ENCODE results near the gene WDR7.

WDR7 gene

GRCh38 chr18:56934906-56935305, 283.7 kb downstream of the WDR7 start:
- no peak for DNase-seq (ENCODE audit: insufficient read length, low spot score)
- TF ChIP-seq CTCF (IDR thresholded peaks at IDR 0.05; ENCODE audit: insufficient read depth, missing control alignments) = no peak
- no peak for FAIRE-seq

GRCh38 chr18:56935434-56936040, 284.4 kb downstream of the WDR7 start:
- TF ChIP-seq CTCF (IDR thresholded peaks at IDR 0.05; ENCODE audit: insufficient read depth, missing control alignments) = no peak
- DNase-seq (ENCODE audit: insufficient read length, low spot score) (no peak), FAIRE-seq (no peak)

GRCh38 chr18:56936457-56936856, 285.3 kb downstream of the WDR7 start:
- FAIRE-seq = no peak
- no peak for TF ChIP-seq CTCF (IDR thresholded peaks at IDR 0.05; ENCODE audit: insufficient read depth, missing control alignments)
- DNase-seq (ENCODE audit: insufficient read length, low spot score) = no peak

GRCh38 chr18:56937874-56938430, 286.8 kb downstream of the WDR7 start:
- TF ChIP-seq CTCF (IDR thresholded peaks at IDR 0.05; ENCODE audit: insufficient read depth, missing control alignments) = no peak
- no peak for DNase-seq (ENCODE audit: insufficient read length, low spot score)
- FAIRE-seq = peak; percentile 99

GRCh38 chr18:56945171-56946083, 294.3 kb downstream of the WDR7 start:
- DNase-seq (ENCODE audit: insufficient read length, low spot score) (no peak), FAIRE-seq (no peak)
- no peak for TF ChIP-seq CTCF (IDR thresholded peaks at IDR 0.05; ENCODE audit: insufficient read depth, missing control alignments)

- DNase-seq (ENCODE audit: insufficient read length, low spot score) (no peak), FAIRE-seq (no peak)
- TF ChIP-seq CTCF (IDR thresholded peaks at IDR 0.05; ENCODE audit: insufficient read depth, missing control alignments) = no peak
These were observed 296.1 kb downstream of the WDR7 start for GRCh38 chr18:56947236-56947635.

Measured in D721Med (cell line).